ACHN (cell line): ENCODE results near the gene RPS27.
A peak's percentile ranks its signal among the peaks of the same experiment; 100 is the strongest.

Experiments
- DNase-seq: peaks from one replicate; pipeline ENCODE4 v3.0.0-alpha.2; 2015
- in situ Hi-C: cut with HindIII; loops from 2 replicates; pipeline ENCODE4 v1.10.0; 2017; ENCODE audit warnings: low sequenced_read_pairs, low pct_ligation_motif_present, low pct_unique_long_range_greater_than_20kb

RPS27 gene

DNA sequence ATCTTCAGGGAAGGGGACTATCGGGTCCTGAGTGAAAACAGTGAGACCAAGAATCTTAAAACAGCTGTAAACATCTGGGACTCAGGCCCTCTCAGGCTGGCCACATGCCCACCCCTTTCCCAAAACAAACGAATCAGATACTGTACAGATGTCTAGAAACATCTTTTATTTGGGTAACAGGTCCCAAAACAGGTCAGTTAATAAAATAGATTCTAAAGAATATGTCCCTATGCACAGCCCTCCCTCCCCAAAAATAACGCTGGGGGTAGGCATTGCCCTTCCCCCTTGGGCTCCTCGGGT is 31.7 kb upstream of the RPS27 start:
- in situ Hi-C loops, result no loop called here

DNA sequence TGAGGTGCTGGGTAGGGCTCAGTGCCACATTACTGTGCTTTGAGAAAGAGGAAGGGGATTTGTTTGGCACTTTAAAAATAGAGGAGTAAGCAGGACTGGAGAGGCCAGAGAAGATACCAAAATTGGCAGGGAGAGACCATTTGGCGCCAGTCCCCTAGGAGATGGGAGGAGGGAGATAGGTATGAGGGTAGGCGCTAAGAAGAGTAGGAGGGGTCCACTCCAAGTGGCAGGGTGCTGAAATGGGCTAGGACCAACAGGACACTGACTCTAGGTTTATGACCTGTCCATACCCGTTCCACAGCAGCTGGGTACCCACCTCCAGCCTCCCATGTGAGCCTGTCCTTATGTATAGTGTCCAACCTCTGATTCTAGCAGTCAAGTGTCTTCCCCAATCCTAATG is 31.1 kb upstream of the RPS27 start:
- in situ Hi-C loops, result no loop called here
- DNase-seq, result no peak

More for the DNA sequence above, 31.7 kb upstream of the RPS27 start:
- no peak for DNase-seq

DNA sequence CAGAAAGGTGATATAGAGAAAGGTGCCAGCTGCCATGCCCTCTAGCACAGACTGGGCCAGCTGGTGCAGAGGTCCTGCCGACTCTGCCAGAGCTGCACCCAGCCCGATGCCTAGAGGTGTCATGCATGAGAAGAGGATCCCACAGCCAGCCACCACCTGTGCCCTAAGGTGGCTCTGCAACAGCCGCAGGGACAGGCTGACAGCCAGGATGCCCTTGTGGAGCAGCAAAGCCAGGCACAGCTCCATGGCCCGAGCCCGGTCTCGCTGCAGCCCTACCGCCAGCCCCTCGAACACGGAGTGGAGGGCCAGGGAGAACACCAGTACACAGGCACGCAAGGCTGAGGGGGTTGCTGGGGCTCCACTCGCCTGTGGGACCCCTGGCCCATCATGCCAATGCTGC is 30.4 kb upstream of the RPS27 start:
- no peak for DNase-seq
- in situ Hi-C loops, result no loop called here

DNA sequence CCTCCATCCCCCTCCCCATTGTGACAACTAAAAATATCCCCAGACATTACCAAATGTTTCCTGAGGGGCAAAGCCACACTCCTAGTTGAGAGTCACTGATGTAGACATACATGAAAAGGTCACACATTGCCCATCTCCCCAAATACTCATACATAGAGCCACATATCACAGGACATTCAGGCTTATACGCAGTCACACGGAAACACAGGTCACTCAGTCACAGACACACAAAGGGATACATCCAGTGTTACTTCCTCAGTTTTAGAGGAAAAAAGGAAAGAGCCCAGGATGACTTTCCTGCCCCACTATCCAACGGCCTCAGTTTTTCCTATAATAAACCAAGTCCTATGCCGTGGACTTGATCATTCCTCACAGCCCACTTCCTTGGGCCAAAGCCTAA is 29.1 kb upstream of the RPS27 start:
- DNase-seq, result no peak
- in situ Hi-C loops, result no loop called here

DNA sequence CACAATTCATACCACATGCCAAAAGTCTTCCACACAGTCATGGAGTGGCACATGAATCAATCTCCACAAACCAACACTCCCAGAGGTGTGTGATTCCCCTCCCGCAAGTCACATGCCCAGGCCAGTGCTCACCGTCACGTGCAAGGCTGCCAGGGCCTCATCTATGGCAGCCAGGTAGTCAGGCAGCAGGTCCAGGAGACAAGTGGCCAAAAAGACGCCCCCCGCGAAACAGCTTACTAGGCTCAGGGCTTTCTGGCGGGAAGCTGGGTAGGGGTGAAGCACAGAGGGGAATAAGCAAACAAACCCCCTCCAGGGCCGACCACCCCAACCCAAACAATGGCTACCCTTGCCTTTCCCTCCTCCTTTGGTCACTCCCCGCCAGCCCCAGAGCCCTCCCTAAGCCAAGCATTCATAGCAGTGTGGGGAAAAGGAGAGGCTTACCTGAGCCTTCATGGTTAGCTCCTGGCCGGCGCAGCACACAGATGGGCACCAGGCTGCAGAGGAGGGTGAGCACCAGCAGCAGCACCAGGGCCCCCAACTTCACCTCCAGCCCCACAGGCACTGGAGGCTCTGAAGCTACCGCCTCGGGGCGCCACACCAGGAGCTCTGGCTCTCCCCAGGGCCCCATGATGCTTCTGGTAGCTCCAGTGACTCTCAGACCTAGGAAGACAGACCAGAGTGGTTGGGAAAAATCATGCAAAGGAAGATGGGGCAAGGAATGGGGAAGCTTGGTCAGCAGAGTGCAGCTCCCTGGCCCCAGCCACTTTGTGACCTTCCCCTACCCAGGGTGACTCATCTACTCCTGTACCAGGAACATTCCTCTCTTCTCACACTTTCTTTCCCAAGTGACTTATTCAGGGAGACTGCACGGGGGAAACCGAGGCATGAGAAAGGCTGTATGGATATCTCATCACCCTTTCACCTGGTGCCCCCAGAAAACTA is 28.2 kb upstream of the RPS27 start:
- DNase-seq, result peak; percentile 77
- in situ Hi-C loops, result no loop called here

DNA sequence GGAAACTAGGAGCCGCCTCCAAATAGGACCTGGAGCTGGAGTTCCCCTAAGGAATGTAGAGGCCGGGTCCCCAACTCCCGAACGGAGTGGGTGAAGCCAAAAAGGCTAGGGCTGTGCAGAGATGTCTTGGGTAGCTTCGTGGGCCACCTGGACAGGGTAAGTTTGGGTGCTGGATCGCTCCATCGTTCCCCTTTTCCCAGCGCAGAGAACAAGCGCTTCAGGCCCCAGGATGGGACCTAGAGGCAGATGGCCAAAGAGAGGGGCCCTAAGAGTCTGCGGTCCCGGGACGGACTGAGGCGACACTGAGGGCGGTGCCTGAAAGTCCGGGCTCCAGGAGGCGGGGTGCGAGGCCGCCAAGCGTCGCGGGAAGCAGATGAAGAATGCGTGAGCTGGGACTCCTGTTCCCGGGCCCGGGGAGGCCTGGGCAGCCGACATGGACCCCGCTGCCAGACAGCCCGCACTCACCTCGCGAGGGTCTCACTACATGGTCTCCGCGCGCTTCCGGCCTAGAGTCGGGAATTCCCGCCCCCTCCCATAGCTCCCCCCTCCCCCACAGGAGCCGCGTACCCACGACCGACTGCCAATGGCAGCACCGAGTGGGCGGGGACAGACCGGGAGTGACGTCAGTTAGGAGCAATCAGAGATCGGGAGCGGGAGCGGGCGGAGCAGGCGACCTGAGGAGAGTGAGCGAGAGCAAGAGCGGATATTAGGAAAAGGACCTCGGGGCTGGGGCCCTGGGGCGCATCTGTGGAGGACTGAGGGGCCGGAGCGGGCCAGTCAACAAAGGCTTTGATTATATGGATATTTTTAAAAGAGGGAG is 27.3 kb upstream of the RPS27 start, which contains the start of gene SLC39A1:
Gene SLC39A1 (minus strand): TSS at position 508 of the 820 bp plus-strand sequence. CDS start 822 bp downstream, outside the sequence.
- peak; percentile 99 for DNase-seq
- in situ Hi-C loops, result no loop called here

DNA sequence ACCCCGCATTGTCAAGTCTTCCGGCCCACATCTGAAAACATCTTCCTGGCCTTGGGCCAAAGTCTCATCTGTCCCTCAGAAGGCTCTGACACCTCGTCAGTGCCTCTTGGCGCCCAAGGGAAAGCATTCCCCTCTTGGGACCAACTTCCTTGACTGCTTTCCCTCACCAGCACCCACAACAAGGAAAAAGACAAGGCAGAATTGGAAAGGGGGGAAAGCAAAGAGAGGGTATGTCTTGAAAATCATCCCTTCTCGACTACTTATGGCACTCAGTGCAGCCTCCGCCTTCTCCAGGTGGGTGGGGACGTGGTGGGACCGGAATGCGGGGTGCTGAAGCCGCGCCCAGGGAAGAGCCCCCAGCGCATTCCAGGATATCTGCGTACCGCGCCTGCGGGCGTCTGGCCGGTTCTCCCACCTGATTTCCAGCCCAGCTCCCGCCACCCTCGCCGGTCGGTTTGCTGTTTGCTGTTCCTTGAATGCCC is 26.7 kb upstream of the RPS27 start:
- peak; percentile 77 for DNase-seq

DNA sequence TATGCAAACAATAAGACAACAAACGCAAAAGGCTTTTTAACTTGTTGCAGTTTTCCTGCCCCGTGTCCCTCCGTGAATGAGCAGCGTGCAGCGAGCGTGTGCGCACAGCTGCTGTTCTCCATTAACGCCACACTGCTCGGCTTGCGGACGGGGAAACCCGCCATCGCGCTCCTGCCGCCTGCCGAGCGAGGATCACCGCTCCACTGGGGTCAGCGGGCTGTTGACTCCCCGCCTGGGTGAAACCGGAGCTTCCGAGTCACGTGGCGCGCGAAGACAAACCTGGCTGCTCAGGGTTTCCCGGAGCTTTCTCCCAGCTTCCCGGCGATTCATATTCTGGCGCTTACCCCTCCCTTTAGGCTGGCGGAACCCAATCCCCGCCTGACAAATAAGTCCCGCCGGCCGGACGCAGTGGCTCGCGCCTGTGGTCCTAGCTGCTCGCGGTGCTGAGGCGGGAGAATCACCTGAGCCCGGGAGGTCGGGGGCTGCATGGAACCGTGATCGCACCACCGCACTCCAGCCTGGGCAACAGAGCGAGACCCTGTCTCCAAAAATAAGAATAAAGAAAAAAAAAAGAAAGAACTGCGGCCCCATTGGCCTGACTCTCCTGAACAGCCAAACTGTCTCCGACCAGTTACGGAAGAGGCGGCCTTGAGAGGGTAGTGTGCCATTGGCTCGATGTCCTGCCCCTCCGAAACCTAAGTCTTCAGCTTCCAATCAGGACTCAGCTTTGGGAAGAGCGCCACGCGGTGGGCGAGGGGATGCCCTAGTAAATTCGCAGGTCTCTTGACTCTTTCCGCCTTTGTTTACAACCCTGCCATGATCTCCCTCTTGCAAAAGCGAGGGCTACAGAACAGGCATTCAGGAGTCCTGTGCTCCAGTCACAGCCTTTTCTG is 23.2 kb upstream of the RPS27 start, which contains the start of gene CREB3L4:
Gene CREB3L4 (plus strand): TSS at position 796 of the 893 bp plus-strand sequence. CDS start 624 bp downstream, outside the sequence.
- peak; percentile 98 for DNase-seq
- in situ Hi-C loops, result no loop called here

More for the DNA sequence above, 26.7 kb upstream of the RPS27 start:
- in situ Hi-C loops, result no loop called here

DNA sequence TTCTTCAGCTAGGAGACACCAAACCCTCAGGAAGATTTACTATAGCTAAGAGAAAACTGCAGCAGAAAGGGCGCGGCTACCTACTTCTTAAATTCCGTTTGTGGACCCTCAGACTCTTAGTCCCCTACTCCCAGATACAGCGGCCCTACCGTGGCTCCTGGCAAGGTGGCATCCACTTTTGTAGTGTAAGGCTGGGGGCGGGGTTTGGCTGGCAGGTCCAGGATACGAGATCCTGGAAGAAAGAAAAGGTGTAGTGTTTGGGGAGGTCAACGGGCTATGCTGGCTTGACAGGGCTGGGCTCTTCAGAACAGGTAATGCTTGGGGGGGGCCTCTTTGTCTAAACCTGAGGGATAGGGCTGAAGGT is 22.6 kb upstream of the RPS27 start:
- in situ Hi-C loops, result no loop called here
- no peak for DNase-seq

DNA sequence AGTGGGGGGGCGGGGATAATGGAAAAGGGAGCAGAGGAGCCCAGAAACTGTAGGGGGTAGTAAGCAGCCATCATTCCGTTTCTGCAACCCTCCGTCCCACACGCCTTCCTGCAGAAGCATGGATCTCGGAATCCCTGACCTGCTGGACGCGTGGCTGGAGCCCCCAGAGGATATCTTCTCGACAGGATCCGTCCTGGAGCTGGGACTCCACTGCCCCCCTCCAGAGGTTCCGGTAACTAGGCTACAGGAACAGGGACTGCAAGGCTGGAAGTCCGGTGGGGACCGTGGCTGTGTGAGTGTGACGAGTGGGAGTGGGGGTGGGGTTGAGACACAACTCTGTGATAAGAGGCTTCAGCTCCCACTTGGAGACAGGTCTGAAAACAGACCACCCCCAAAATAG is 22.2 kb upstream of the RPS27 start:
- in situ Hi-C loops, result no loop called here
- no peak for DNase-seq

DNA sequence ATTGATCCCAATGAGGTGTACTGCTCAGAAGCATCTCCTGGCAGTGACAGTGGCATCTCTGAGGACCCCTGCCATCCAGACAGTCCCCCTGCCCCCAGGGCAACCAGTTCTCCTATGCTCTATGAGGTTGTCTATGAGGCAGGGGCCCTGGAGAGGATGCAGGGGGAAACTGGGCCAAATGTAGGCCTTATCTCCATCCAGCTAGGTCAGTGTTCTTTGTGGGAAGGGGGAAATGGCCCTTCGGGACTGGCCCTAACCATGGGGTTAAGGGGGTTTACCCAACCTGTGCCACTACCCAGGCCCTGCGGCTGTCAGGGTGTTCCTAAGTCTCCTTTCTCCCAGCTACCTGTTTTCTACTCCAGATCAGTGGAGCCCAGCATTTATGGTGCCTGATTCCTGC is 21.6 kb upstream of the RPS27 start:
- DNase-seq, result no peak
- in situ Hi-C loops, result no loop called here

DNA sequence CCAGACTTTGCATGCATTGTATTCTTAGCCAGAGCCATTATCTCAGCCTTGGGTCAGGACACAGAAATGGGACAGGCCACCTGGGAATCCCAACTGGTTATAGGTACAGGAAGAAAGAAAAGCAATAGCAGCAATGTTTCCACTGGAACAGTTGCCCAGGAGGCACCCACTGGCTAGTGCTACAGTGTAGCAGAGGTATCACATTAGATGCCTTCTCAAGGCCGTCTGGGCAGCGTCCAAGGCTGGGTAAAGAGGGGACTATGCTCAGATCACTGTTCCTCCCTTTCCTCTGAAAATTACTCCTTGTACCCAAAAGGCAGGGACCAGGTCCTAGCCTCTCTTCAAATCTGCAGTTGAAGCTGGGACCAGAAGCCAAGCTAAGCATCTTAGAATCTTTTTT is 20.2 kb upstream of the RPS27 start:
- in situ Hi-C loops, result no loop called here

DNA sequence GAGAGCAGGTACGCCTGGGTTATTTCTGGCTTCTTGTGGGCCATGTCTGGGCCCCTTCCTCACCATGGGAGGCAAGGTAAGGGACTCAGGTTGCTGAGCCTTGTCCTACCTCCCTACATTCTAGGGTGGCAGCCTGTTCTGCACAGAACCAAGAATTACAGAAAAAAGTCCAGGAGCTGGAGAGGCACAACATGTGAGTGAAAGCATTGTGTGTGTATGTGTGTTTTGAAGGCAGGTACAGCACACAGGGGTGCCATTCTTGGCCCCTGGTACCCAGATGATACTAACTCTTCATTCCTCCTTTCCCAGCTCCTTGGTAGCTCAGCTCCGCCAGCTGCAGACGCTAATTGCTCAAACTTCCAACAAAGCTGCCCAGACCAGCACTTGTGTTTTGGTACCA is 17.5 kb upstream of the RPS27 start:
- in situ Hi-C loops, result no loop called here

More for the DNA sequence above, 20.2 kb upstream of the RPS27 start:
- DNase-seq, result no peak

DNA sequence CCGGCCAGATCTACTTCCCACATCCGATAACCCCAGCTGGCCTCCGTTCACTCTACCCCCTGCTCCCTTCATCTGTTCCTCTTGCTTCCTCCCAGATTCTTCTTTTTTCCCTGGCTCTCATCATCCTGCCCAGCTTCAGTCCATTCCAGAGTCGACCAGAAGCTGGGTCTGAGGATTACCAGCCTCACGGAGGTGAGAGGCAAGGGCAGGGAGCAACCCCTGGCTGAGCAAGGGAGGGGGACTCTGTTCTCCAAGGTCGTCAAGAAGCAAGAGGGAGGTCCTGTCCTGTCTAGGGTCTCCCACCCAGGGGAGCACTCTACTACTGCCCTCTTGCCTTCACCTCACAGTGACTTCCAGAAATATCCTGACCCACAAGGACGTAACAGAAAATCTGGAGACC is 17.0 kb upstream of the RPS27 start:
- no peak for DNase-seq
- in situ Hi-C loops, result no loop called here

More for the DNA sequence above, 17.5 kb upstream of the RPS27 start:
- no peak for DNase-seq

DNA sequence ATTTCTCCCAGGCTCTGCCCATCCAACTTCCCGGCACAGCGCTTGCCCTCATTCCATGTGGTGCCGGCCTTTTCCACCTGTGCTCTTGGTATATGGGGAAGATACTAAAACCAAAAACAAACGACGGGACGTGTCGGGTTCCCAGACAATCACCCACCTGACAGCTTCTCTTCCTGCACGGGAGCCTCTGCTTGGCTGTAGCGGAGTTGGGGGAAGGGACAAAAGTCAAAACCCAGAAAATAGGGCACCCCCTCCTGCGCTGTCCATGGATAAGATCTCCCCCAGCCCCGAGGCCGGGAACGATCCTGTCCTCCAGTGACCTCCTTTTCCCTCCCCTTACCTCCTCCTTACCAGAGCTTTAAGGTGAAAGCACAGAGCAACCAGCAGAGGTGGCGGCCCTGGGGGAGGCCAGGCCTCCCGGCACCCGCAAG is 13.7 kb upstream of the RPS27 start:
- no peak for DNase-seq
- in situ Hi-C loops, result no loop called here

DNA sequence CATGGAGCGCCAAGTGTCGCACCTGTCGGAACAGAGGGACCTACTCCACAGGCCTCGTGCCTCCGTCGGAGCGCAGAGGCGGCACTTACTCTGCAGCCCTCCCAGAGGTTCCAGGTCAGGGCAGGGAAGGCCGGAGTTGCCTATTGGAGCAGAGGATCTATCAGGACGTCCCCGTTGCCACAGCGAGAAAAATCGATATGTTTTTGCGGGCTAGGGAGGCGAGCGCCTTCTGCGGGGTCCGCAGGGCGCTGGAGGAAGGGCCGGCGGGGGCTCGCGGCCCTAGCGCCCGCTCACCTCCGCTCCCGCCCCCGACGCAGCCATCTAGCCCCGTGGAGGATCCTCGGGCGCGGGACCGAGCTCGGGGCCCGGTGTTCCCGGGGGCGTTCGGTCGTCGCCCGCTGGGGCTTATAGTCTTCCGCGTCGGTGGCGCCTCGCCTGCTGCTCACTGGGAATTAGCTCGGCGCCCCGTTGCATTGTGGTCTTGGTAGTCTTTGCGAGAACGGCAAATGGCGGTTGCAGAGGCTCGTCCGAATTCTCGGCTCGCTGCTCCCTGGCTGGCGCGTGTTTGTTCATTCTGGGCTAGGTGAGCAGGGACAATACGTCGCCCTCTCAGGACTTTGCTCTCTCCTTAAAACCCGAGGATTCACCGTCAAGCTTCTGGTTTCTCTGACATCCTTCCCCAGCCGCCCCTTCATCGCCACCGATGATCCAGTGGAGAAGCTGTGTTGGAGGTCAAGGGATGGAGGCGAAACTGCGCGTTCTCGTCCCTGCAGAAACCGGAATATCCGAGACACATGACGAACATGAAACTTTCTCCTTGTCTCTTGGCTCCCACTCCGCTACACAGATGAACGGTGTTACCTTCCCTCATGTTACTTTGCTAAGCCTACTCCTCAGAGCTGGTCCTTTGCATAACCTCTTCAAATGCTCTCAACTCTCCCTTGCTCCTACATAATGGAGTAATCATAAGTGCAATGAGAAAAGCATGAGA is 13.0 kb upstream of the RPS27 start, which contains the start of gene JTB:
Gene JTB (minus strand): TSS at position 425 of the 991 bp plus-strand sequence. CDS start 422 bp downstream, at position 3.
- in situ Hi-C loops, result no loop called here
- DNase-seq, result peak; percentile 86

DNA sequence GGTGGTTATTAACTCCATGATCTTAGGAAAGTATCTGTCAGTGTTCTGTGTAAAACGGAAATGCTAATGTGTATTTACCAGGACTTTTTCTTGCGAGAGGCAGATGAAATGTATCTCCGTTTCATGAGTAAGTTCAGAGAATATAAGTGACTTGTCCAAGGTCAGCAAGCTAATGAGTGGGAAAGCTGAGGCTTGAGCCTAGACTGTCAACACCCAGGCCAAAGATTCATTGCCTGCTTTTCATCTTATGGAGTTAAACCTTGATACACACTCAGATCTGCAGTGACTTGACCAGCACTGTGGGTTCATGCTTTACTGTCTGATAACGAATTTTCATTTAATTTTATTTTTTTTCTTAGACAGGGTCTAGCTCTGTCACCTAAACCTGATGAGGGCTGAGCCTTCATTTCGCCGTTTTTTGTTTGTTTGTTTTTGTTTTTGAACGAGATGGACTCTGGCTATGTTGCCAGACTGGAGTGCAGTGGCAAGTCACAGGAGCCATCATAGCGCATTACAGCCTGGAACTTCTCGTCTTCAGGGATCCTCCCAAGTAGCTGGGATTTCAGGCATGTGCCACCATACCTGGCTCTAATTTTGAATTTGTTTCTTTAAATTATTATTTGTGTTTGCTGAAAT is 12.2 kb upstream of the RPS27 start:
- DNase-seq, result no peak
- in situ Hi-C loops, result no loop called here
